Measurements from ENCODE around the gene REPIN1. TPM values are rescaled to one million over a fixed set of nuclear protein-coding genes. Genes with fewer than 3 reads are reported as not detected.

The REPIN1 gene
- total and polyA plus RNA-seq, 4 donors: 17.1 to 118 (median 55.1) TPM

GRCh38 chr7:150393325-150393724 is 24.7 kb downstream of the REPIN1 start (continued):
- no peak for TF ChIP-seq REST (IDR thresholded peaks at IDR 0.05)
- no peak for TF ChIP-seq HNF4A (conservative IDR thresholded peaks at IDR 0.05)
- no peak for TF ChIP-seq SP1 (IDR thresholded peaks at IDR 0.05)

GRCh38 chr7:150396426-150396825 is 27.8 kb downstream of the REPIN1 start:
- no peak for TF ChIP-seq REST (IDR thresholded peaks at IDR 0.05)
- TF ChIP-seq HNF4G (IDR thresholded peaks at IDR 0.05): no peak
- no peak for TF ChIP-seq FOXA2 (IDR thresholded peaks at IDR 0.05)
- TF ChIP-seq FOXA1 (IDR thresholded peaks at IDR 0.05): no peak
- TF ChIP-seq, protein P1, sequence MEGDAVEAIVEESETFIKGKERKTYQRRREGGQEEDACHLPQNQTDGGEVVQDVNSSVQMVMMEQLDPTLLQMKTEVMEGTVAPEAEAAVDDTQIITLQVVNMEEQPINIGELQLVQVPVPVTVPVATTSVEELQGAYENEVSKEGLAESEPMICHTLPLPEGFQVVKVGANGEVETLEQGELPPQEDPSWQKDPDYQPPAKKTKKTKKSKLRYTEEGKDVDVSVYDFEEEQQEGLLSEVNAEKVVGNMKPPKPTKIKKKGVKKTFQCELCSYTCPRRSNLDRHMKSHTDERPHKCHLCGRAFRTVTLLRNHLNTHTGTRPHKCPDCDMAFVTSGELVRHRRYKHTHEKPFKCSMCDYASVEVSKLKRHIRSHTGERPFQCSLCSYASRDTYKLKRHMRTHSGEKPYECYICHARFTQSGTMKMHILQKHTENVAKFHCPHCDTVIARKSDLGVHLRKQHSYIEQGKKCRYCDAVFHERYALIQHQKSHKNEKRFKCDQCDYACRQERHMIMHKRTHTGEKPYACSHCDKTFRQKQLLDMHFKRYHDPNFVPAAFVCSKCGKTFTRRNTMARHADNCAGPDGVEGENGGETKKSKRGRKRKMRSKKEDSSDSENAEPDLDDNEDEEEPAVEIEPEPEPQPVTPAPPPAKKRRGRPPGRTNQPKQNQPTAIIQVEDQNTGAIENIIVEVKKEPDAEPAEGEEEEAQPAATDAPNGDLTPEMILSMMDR (IDR thresholded peaks at IDR 0.05; ENCODE audit: low read depth, low read length, missing input control): no peak
- no peak for TF ChIP-seq NR2F2 (IDR thresholded peaks at IDR 0.05)
- no peak for TF ChIP-seq JUND (IDR thresholded peaks at IDR 0.05)
- TF ChIP-seq, protein P2, sequence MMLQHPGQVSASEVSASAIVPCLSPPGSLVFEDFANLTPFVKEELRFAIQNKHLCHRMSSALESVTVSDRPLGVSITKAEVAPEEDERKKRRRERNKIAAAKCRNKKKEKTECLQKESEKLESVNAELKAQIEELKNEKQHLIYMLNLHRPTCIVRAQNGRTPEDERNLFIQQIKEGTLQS (IDR thresholded peaks at IDR 0.05): no peak
- H3K27me3 ChIP-seq (ENCODE audit: control insufficient read depth in 4 of 4, insufficient read depth in 4 of 4, low read length in 3 of 4): no peaks in the 10 kb centered on the region
- H3K9ac ChIP-seq (ENCODE audit: low read depth in 1 of 2, low read length in 2 of 2): no peak overlapping the region
- peaks cover 0 to 4% (median 0%) of the 10 kb centered on the region in 4 donors for H3K36me3 ChIP-seq (ENCODE audit: control insufficient read depth in 4 of 4, insufficient read depth in 3 of 4, low read depth in 1 of 4, low read length in 3 of 4)
- H3K9me3 ChIP-seq (ENCODE audit: control insufficient read depth in 4 of 4, low read length in 3 of 4): no peaks in the 10 kb centered on the region
- WGBS: 98% methylated on average over 20 of the region's 20 CpGs
- no peaks in the 10 kb centered on the region for H3K4me1 ChIP-seq (ENCODE audit: control insufficient read depth in 4 of 4, insufficient read depth in 4 of 4, low read length in 3 of 4)
- H3K4me3 ChIP-seq (ENCODE audit: low read depth in 1 of 3, low read length in 3 of 3): no peak overlapping the region
- DNase-seq (ENCODE audit: low spot score): no peak
- H3K27ac ChIP-seq (ENCODE audit: low read depth in 1 of 2, low read length in 2 of 2): no peak overlapping the region

DNA sequence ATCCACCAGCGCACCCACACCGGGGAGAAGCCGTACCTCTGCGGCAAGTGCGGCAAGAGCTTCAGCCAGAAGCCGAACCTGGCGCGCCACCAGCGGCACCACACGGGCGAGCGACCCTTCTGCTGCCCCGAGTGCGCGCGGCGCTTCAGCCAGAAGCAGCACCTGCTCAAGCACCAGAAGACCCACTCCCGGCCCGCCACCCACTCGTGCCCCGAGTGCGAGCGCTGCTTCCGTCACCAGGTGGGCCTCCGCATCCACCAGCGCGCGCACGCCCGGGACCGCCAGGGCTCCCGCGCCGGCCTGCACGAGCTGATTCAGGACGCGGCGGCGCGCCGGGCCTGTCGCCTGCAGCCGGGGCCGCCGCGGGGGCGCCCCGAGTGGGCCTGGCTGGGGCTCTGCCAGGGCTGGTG is 28.2 kb downstream of the REPIN1 start:
- no peaks in the 10 kb centered on the region for H3K4me1 ChIP-seq (ENCODE audit: control insufficient read depth in 4 of 4, insufficient read depth in 4 of 4, low read length in 3 of 4)
- peaks cover 0 to 4% (median 0%) of the 10 kb centered on the region in 4 donors for H3K36me3 ChIP-seq (ENCODE audit: control insufficient read depth in 4 of 4, insufficient read depth in 3 of 4, low read depth in 1 of 4, low read length in 3 of 4)
- no peak overlapping the region for H3K27ac ChIP-seq (ENCODE audit: low read depth in 1 of 2, low read length in 2 of 2)
- H3K9ac ChIP-seq (ENCODE audit: low read depth in 1 of 2, low read length in 2 of 2): no peak overlapping the region
- no peak overlapping the region for H3K4me3 ChIP-seq (ENCODE audit: low read depth in 1 of 3, low read length in 3 of 3)
- DNase-seq (ENCODE audit: low spot score): no peak
- TF ChIP-seq MAX (IDR thresholded peaks at IDR 0.05): no peak
- no peak for TF ChIP-seq GABPA (IDR thresholded peaks at IDR 0.05 in 1 of 2, conservative IDR thresholded peaks at IDR 0.05 in 1 of 2)
- TF ChIP-seq EGR1 (IDR thresholded peaks at IDR 0.05; ENCODE audit: low read depth in 2 of 2): no peak
- TF ChIP-seq HNF4A (conservative IDR thresholded peaks at IDR 0.05): no peak
- no peak for TF ChIP-seq FOXA1 (IDR thresholded peaks at IDR 0.05)
- no peak for TF ChIP-seq TAF1 (conservative IDR thresholded peaks at IDR 0.05)
- TF ChIP-seq, protein P3, sequence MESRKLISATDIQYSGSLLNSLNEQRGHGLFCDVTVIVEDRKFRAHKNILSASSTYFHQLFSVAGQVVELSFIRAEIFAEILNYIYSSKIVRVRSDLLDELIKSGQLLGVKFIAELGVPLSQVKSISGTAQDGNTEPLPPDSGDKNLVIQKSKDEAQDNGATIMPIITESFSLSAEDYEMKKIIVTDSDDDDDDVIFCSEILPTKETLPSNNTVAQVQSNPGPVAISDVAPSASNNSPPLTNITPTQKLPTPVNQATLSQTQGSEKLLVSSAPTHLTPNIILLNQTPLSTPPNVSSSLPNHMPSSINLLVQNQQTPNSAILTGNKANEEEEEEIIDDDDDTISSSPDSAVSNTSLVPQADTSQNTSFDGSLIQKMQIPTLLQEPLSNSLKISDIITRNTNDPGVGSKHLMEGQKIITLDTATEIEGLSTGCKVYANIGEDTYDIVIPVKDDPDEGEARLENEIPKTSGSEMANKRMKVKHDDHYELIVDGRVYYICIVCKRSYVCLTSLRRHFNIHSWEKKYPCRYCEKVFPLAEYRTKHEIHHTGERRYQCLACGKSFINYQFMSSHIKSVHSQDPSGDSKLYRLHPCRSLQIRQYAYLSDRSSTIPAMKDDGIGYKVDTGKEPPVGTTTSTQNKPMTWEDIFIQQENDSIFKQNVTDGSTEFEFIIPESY (IDR thresholded peaks at IDR 0.05): no peak
- TF ChIP-seq RXRA (IDR thresholded peaks at IDR 0.05): no peak
- H3K9me3 ChIP-seq (ENCODE audit: control insufficient read depth in 4 of 4, low read length in 3 of 4): no peaks in the 10 kb centered on the region
- WGBS: 98% methylated on average over 48 of the region's 48 CpGs
- no peaks in the 10 kb centered on the region for H3K27me3 ChIP-seq (ENCODE audit: control insufficient read depth in 4 of 4, insufficient read depth in 4 of 4, low read length in 3 of 4)
